ENCODE results near the gene PTPN6.

Gene PTPN6

DNA sequence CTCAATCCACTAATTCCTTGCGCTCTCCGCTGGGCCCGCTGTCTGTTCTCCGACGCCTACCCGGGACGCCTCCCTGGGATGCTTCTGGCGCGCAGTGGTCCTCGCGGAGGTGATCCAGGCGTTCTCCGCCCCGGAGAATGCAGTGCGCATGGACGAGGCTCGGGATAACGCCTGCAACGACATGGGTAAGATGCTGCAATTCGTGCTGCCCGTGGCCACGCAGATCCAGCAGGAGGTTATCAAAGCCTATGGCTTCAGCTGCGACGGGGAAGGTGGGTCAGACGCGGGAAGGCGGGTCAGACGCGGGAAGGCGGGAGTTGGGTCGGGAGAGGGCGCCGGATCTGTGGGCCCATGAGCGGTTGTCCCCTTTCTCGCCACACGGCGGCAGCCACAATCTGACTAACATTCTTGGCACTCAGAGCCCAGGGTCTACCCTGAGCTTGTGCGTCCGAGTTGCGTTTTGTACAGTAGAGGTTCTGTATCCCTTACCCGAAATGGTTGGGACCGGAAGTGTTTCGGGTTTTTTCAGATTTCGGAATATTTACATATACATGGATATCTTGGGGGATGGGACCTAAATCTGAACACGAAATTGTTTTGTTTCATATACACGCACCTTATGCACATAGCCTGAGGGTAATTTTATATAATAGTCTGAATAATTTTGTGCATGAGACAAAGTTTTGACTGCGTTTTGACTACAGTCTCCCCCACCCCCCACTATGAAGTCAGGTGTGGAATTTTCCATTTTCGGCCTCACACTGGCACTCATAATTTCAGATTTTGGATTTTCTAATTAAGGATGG, 6.6 kb upstream of the PTPN6 start:
- Mint-ChIP-seq H3K9me3 (ENCODE audit: low read depth) (no peaks in the 10 kb centered on the region), H3K36me3 (peaks cover 2% of the 10 kb centered on the region), H3K27me3 (no peaks in the 10 kb centered on the region), H3K4me3 (peak overlapping the region; percentile 97), H3K4me1 (ENCODE audit: low read depth) (peaks cover 68% of the 10 kb centered on the region), H3K27ac (peak overlapping the region; percentile 96)

DNA sequence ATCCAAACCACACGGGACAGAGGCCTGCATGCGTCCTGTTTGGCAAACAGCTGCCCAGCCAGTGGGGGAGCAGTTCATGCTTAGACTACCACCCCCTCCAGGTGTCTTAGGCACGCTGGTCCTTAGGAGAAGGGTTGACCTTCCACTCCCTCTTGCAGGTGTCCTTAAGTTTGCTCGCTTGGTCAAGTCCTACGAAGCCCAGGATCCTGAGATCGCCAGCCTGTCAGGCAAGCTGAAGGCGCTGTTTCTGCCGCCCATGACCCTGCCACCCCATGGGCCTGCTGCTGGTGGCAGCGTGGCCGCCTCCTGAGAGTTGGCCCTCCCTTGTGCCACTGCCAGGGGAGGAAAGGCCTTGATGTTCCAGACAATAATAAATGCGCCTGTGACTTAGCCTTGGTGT, 5.5 kb upstream of the PTPN6 start:
- Mint-ChIP-seq H3K27me3 (no peaks in the 10 kb centered on the region), H3K27ac (peak overlapping the region; percentile 96), H3K9me3 (ENCODE audit: low read depth) (no peaks in the 10 kb centered on the region), H3K4me3 (peak overlapping the region; percentile 97), H3K4me1 (ENCODE audit: low read depth) (peaks cover 73% of the 10 kb centered on the region), H3K36me3 (no peaks in the 10 kb centered on the region)

DNA sequence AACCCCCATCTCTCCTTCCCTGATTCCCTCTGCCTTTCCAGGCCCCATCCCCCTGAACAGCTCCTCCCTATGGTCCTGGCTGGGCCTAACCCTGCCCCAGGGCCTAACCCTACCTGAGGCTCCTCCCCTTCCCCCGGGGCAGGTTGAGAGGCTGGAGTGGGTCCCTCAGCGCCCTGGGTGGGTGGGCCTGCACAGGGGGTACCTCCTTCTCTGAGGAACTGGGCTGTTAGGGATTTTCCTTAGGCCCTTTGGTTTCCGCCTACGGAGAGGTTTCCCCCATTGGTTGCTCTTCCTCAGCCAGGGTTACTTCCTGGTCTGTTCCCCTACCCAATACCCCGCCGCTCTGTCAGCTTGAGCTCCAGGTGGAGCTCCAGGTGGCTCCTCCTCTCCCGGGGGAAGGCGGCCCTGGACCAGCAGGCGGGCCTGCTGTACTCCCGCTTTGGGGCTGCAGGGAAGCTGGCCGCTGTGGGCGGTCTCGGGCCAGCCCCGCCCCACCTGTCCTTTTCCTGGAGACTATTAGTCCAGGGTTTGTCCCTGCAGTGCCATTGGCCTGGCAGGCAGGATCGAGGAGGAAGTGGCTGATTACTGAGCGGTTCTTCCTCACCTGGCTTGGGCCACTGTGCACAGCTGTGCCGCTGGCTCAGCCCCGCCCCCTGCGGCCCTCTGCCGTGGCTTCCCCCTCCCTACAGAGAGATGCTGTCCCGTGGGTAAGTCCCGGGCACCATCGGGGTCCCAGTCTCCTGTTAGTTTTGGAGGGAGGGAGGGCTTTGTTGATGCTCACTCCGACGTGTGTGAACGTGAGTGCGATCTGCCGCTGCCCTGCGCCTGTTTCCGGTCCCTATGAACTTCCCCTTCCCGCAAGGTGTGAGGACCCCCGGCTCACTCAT, 4.9 kb upstream of the PTPN6 start:
- peaks cover 77% of the 10 kb centered on the region for H3K4me1 Mint-ChIP-seq (ENCODE audit: low read depth)
- H3K9me3 Mint-ChIP-seq (ENCODE audit: low read depth) = no peaks in the 10 kb centered on the region
- peak overlapping the region; percentile 97 for H3K4me3 Mint-ChIP-seq
- H3K27ac Mint-ChIP-seq = peak overlapping the region; percentile 96
- no peaks in the 10 kb centered on the region for H3K36me3 Mint-ChIP-seq
- H3K27me3 Mint-ChIP-seq = no peaks in the 10 kb centered on the region

DNA sequence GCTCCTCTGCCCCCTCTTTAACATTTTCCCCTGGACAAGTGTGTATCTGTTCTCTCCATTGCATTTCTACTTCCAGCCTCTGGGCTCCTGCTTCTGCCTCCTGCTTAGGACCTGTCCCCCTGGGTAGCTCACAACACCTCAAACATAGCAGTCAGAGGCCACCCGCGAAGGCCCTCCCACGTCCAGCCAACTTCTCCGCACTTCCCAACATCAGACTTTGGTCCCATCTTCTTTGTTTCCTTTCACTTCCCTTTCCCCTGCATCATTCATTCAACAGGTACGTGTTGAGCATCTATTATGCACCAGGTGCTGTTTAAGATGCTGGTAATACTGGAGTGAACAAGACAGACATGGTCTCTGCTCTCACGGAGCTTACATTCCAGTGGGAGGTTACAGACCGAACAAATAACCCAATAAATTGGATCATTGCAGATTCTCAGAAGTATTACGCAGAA, 4.2 kb upstream of the PTPN6 start:
- Mint-ChIP-seq H3K4me3 (peak overlapping the region; percentile 97), H3K36me3 (peaks cover 2% of the 10 kb centered on the region), H3K27ac (peak overlapping the region; percentile 96), H3K4me1 (ENCODE audit: low read depth) (peaks cover 77% of the 10 kb centered on the region), H3K27me3 (no peaks in the 10 kb centered on the region), H3K9me3 (ENCODE audit: low read depth) (no peaks in the 10 kb centered on the region)

DNA sequence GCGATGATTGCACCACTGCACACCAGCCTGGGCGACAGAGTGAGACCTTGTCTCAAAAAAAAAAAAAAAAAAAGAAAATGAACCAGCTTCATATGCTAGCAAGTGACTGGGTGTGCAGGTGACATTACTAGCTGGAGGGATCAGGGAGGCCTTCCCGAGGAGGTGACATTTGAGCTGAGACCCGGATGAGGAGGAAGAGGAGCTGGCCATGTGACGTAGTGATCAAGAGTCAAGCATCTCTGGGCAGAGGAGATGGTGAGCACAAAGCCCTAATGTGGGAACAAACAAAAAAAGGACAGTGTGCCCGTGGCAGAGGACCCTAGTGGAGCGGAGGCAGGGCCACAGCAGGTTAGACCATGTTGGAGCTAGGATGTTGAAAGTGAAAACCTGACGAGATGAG, 3.5 kb upstream of the PTPN6 start:
- peak overlapping the region; percentile 85 for H3K4me3 Mint-ChIP-seq

DNA sequence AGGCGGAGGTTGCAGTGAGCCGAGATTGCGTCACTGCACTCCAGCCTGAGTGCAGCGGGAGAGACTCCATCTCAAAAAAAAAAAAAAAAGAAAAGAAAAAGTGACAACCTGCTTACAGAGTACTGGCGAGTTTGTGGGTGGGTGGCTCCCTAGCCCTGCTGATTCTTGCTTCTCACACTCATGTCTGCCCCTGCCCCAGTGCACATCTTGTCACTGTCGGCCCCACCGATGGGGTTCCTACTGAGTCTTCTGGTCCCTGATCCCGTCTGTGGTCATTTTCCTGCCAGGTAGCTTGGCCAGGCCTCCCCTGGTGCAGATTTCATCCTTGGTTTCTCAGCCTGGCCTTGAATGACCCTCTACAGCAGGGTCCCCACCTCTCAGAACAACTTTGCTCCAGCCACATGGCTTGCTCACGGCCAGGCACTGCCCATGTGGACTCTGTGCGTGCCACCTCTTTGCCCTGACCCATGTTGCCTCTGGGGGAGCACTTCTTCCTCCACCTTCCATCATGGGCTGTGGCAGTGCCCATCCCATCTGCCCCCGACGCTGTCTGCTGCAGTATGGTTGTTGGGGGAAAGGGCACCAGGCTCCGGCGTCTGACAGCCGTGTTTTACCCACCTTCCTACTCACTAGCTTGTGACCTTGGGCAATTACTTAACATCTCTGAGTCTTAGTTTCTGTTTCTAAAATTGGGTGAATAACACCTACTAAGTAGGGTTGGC, 2.1 kb upstream of the PTPN6 start:
- Mint-ChIP-seq H3K27ac (peak overlapping the region; percentile 98), H3K36me3 (peaks cover 13% of the 10 kb centered on the region), H3K27me3 (no peaks in the 10 kb centered on the region), H3K9me3 (ENCODE audit: low read depth) (no peaks in the 10 kb centered on the region), H3K4me3 (peak overlapping the region; percentile 85), H3K4me1 (ENCODE audit: low read depth) (peaks cover 67% of the 10 kb centered on the region)

More for the DNA sequence above, 3.5 kb upstream of the PTPN6 start:
- Mint-ChIP-seq H3K27me3 (no peaks in the 10 kb centered on the region), H3K4me1 (ENCODE audit: low read depth) (peaks cover 75% of the 10 kb centered on the region), H3K27ac (peak overlapping the region; percentile 98), H3K9me3 (ENCODE audit: low read depth) (no peaks in the 10 kb centered on the region), H3K36me3 (peaks cover 7% of the 10 kb centered on the region)

DNA sequence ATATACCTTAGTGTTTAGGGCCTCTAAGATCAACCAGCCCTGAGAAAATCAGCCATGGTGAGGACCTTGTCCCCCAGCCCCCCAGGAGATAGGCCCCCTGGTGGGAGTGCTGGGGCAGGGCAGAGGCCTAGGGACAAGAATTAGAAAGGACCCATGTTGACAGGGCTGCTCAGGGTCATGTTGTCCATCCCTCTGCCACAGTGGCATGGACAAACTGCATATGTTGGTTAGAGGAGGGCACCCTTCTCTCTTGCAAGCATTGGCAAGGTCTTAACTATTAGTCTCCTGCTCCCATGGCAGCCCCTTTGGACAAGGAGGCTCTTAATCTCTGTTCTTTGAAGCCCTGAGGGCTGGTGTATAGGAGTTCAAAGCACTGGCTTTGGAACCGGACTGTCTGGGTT, 755 bp upstream of the PTPN6 start:
- Mint-ChIP-seq H3K4me3 (peak overlapping the region; percentile 97), H3K27me3 (no peaks in the 10 kb centered on the region), H3K4me1 (ENCODE audit: low read depth) (peaks cover 67% of the 10 kb centered on the region), H3K36me3 (peaks cover 15% of the 10 kb centered on the region), H3K9me3 (ENCODE audit: low read depth) (no peaks in the 10 kb centered on the region), H3K27ac (peak overlapping the region; percentile 98)

DNA sequence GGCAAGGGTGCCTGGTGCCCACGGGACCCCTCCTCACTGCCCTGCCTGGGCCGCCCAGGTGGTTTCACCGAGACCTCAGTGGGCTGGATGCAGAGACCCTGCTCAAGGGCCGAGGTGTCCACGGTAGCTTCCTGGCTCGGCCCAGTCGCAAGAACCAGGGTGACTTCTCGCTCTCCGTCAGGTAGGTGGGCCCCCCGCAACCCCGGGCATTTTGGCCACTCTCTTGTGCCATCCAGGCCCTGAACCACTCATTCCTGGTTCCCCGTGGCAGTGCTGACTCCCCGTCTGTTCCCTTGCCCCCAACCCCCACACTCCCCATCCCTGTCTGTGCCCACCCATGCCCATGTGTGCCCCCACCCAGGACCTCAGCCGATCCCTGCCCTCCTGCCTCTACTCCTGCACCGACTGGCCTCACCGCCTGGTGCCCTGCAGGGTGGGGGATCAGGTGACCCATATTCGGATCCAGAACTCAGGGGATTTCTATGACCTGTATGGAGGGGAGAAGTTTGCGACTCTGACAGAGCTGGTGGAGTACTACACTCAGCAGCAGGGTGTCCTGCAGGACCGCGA, 480 bp downstream of the PTPN6 start:
- Mint-ChIP-seq H3K4me1 (ENCODE audit: low read depth) (peaks cover 70% of the 10 kb centered on the region), H3K4me3 (peak overlapping the region; percentile 97), H3K36me3 (peaks cover 15% of the 10 kb centered on the region), H3K9me3 (ENCODE audit: low read depth) (no peaks in the 10 kb centered on the region), H3K27me3 (no peaks in the 10 kb centered on the region), H3K27ac (peak overlapping the region; percentile 98)

DNA sequence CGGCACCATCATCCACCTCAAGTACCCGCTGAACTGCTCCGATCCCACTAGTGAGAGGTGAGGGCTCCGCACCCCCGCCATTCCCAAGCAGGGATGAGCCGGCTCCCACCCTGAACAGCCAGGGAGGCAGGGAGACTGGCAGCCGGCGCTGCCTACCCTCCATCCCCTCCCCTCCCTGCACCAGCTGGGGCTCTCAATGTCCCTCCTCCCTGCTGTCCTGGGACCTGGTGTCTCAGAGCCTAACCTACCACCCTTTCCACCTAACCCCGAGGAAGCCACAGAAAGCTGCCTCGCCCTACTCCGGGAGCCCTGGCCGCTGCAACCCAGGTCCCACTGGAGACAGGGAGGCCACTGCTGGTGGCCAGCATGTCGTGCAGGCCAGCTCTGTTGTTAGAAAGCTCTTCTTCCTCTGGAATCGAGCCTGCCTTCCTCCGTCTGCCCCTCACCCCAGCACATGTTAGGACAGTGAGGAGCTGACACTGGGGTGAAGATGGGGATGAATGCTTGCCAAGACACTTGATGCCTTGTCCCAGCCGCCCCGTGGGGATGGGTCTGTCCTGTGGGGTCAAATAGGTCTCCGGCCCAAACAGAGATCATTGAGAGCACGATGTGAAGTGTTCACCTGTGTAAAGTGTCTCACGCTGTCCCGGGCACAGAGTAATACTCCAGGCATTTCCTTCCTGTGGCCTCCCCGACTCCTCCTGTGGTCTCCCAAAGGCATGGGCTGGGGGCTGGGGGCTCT, 1.1 kb downstream of the PTPN6 start:
- no peaks in the 10 kb centered on the region for H3K9me3 Mint-ChIP-seq (ENCODE audit: low read depth)
- H3K27ac Mint-ChIP-seq = peak overlapping the region; percentile 98
- peaks cover 19% of the 10 kb centered on the region for H3K36me3 Mint-ChIP-seq
- no peaks in the 10 kb centered on the region for H3K27me3 Mint-ChIP-seq
- H3K4me3 Mint-ChIP-seq = peak overlapping the region; percentile 97
- H3K4me1 Mint-ChIP-seq (ENCODE audit: low read depth) = peaks cover 70% of the 10 kb centered on the region

DNA sequence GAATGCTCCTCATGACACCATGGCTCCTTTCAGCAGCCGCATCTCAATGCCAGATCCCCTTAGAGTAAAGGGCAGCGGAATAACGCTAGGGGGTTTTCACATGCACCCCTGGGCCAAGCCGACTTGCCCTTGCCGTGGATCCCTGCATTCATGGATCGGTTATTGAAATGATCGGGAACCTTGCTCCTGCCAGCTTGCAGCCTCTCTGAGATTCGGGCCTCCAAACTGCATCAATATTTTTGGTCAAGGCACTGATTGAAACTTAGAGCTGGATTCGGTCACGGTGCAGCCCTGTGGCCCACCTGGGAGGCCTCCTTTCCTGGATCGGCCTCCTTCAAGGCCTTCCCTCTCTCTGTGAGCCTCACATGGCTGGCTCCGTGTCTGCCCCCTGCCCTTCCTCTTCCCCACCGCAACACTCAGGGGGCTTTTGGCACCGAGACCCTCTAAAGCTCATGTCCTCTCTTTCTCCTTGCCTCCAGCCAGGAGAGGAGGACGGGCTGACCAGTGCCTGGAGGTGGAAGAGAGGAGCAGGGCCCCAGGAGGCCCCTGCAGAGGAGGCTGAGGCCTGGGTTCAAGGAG, 1.8 kb downstream of the PTPN6 start:
- Mint-ChIP-seq H3K4me1 (ENCODE audit: low read depth) (peaks cover 68% of the 10 kb centered on the region), H3K27me3 (no peaks in the 10 kb centered on the region), H3K9me3 (ENCODE audit: low read depth) (no peaks in the 10 kb centered on the region), H3K27ac (peak overlapping the region; percentile 98), H3K36me3 (peaks cover 19% of the 10 kb centered on the region), H3K4me3 (peak overlapping the region; percentile 97)

DNA sequence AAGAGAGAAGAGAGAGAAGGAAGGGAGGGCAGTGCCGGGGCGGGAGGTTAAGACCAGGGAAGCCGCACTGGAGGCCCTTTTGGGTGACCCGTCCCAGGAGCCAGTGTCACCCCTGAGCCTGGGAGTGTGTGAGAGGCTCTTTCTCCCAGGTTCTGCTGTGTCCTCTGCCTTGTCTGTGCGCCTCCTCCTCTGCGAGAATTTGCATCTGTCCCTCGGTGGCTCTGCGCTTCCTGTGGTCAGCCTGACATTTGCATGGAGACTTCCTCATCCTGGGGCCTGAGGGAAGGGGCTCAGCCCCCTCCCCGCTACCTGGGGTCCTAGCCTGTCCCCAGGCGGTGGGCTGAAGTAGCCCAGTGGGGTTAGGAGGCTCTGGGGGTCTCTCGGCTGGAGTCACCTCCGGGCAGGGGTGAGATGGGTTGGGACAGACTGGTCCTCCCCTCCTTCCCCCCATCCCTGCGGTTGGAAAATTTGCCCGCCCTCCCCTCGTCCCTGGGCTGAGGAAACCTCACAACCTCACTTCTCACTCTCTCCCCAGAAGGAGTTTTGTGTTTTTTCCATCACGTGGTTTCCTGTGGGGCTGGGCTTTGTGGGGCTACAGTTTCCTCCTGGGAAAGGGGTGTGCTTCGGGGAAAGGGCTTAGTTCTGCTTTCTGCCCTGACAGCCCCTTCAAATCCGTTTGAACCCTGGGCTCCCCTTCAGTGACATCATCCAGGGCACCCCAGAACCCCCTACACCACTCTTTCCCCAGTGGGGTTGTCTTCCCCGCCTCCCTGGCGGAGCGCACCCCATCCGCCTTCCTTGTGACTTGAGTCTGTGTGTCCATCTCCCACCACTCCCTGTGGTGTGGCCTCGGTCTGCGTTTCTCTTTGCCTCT, 2.5 kb downstream of the PTPN6 start:
- peaks cover 68% of the 10 kb centered on the region for H3K4me1 Mint-ChIP-seq (ENCODE audit: low read depth)
- H3K36me3 Mint-ChIP-seq = peaks cover 25% of the 10 kb centered on the region
- H3K27ac Mint-ChIP-seq = peak overlapping the region; percentile 98
- H3K27me3 Mint-ChIP-seq = no peaks in the 10 kb centered on the region
- peak overlapping the region; percentile 97 for H3K4me3 Mint-ChIP-seq
- no peaks in the 10 kb centered on the region for H3K9me3 Mint-ChIP-seq (ENCODE audit: low read depth)

DNA sequence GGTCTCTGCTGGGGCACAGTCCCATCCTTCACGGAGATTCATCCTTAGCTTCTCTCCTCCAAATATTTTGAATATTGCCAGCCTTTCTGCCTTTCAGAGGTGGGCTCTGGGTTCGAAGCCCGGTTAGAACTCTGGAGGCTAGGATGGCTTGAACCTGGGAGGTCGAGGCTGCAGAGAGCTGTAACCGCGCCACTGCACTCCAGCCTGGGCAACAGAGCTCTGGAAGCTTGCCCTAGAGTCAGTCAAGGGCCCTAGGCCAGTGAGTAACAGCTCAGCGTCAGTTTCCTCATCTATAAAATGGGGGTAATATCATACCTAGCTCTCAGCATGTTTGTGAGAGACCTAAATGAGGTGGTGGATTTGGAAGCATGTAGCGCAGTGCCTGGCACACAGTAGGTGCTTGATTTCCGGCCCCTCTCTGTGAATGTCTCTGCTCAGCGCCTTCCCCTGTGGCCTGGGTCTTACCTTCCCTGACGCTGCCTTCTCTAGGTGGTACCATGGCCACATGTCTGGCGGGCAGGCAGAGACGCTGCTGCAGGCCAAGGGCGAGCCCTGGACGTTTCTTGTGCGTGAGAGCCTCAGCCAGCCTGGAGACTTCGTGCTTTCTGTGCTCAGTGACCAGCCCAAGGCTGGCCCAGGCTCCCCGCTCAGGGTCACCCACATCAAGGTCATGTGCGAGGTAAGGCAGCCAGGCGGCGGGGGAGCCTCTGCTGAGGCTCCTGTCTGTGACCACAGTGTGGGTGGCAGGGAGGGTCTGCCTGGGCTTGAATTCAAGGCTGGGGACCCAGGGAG, 3.4 kb downstream of the PTPN6 start:
- peak overlapping the region; percentile 98 for H3K27ac Mint-ChIP-seq
- H3K27me3 Mint-ChIP-seq = no peaks in the 10 kb centered on the region
- no peaks in the 10 kb centered on the region for H3K9me3 Mint-ChIP-seq (ENCODE audit: low read depth)
- H3K4me1 Mint-ChIP-seq (ENCODE audit: low read depth) = peaks cover 68% of the 10 kb centered on the region
- peak overlapping the region; percentile 97 for H3K4me3 Mint-ChIP-seq
- H3K36me3 Mint-ChIP-seq = peaks cover 29% of the 10 kb centered on the region

All from activated naive CD8-positive, alpha-beta T cell (primary cell).